ENCODE results near the gene RALA.

DNA sequence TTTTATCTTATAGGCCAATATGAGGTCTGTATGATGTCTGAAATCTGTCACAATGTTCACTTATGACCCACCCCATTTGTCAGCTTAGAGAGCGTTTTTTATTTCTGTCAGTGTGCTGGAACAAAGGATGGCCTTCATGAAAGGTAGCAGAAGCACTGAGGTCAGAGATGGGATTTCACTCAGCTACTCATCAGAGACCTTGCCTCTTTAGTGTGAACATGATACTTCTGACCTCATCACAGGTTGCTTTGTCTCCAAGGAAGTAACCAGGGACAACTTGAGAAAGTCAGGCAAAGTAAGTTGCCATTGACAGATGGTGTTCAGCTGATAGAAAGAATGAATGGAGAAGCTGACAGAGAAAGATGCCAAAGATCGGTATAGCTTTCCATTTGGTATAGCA is 40.8 kb upstream of the RALA start:
- TF ChIP-seq, protein P1, sequence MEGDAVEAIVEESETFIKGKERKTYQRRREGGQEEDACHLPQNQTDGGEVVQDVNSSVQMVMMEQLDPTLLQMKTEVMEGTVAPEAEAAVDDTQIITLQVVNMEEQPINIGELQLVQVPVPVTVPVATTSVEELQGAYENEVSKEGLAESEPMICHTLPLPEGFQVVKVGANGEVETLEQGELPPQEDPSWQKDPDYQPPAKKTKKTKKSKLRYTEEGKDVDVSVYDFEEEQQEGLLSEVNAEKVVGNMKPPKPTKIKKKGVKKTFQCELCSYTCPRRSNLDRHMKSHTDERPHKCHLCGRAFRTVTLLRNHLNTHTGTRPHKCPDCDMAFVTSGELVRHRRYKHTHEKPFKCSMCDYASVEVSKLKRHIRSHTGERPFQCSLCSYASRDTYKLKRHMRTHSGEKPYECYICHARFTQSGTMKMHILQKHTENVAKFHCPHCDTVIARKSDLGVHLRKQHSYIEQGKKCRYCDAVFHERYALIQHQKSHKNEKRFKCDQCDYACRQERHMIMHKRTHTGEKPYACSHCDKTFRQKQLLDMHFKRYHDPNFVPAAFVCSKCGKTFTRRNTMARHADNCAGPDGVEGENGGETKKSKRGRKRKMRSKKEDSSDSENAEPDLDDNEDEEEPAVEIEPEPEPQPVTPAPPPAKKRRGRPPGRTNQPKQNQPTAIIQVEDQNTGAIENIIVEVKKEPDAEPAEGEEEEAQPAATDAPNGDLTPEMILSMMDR (IDR thresholded peaks at IDR 0.05), result no peak
- TF ChIP-seq EZH2phosphoT487 (IDR thresholded peaks at IDR 0.05) (no peak), EZH2 (IDR thresholded peaks at IDR 0.05) (no peak)
